Measurements from ENCODE around the gene DDX43.
"Not testable (repeated sequence)": the region's sequence is repeated elsewhere in the genome, so short reads cannot be mapped to it uniquely, and the experiment has no call there.

Gene DDX43

GRCh38 chr6:73389854-73390253, 4.8 kb upstream of the DDX43 start:
- no peak for DNase-seq

GRCh38 chr6:73391675-73392074, 3.0 kb upstream of the DDX43 start:
- DNase-seq, result no peak

GRCh38 chr6:73392188-73392587, 2.4 kb upstream of the DDX43 start:
- not testable (repeated sequence) for DNase-seq

- no peak for DNase-seq
These were observed 1.4 kb upstream of the DDX43 start for GRCh38 chr6:73393278-73393677.

GRCh38 chr6:73395875-73396274, 1.2 kb downstream of the DDX43 start:
- no peak for DNase-seq

GRCh38 chr6:73400656-73401055, 6.0 kb downstream of the DDX43 start:
- no peak for DNase-seq

GRCh38 chr6:73409395-73409794, 14.8 kb downstream of the DDX43 start:
- DNase-seq, result no peak

DNA sequence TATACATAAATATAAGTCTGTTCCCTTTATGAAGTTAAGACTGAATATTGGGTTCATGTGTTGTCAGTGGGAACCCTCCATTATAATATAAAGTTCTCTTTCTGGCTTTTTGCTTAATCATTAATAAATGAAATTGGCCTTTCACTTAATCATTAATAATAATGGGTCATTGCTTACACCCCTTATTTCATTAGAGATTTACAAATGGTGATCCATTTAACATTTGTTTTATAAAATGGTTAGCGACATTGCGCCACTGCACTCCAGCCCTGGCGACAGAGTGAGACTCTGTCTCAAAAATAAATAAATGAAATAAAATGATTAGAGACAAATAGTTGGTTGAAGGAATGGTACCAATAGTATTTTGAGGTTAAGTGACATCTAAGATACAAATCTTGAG, 18.5 kb downstream of the DDX43 start:
- DNase-seq, result no peak

GRCh38 chr6:73418081-73418741, 23.6 kb downstream of the DDX43 start:
- DNase-seq, result no peak

GRCh38 chr6:73421534-73421933, 26.9 kb downstream of the DDX43 start:
- no peak for DNase-seq

DNA sequence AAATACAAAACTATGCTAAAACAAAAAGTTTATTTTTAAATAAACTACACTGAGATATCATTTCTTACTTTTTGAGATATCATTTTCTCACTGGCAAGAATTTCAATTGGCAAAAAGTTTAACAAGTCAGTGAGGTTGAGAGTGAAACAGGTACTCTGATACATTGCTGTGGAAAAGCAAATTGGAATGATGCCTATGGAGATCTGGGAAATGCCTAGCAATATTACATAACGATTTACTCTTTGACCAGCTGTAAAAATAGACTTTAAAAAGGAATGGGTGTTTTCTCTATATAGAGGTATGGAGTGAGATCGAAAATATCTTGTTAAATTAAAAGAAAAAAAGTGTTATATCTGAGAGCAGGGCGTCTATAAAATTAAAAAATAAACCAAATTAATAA, 40.6 kb downstream of the DDX43 start:
- no peak for DNase-seq

- no peak for DNase-seq
These were observed 48.9 kb downstream of the DDX43 start for GRCh38 chr6:73443555-73443954.

GRCh38 chr6:73451223-73452106, 56.8 kb downstream of the DDX43 start:
- peak; percentile 42 for DNase-seq

DNA sequence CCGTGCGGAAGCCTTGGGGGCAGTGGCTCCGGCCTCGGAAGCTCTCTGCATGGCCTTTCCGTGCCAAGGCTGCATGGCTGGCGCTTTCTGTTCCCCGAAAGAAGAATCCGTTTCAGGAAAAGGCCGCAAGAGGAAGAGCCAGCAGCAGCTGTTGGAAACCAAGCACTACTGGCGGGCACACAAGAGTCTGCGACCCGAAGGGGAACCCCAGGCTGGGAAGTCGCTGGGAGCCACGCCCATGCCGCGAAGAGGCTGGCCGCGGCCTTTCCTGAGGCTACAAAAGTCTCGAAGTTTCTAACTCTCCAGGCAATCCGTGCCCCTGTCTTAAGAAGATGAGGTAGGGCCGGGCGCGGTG, 57.5 kb downstream of the DDX43 start, which contains the start of gene CGAS:
Gene CGAS (minus strand): TSS at position 191 of the 355 bp plus-strand sequence. CDS start 116 bp downstream, at position 75.
- DNase-seq, result peak; percentile 94

DNA sequence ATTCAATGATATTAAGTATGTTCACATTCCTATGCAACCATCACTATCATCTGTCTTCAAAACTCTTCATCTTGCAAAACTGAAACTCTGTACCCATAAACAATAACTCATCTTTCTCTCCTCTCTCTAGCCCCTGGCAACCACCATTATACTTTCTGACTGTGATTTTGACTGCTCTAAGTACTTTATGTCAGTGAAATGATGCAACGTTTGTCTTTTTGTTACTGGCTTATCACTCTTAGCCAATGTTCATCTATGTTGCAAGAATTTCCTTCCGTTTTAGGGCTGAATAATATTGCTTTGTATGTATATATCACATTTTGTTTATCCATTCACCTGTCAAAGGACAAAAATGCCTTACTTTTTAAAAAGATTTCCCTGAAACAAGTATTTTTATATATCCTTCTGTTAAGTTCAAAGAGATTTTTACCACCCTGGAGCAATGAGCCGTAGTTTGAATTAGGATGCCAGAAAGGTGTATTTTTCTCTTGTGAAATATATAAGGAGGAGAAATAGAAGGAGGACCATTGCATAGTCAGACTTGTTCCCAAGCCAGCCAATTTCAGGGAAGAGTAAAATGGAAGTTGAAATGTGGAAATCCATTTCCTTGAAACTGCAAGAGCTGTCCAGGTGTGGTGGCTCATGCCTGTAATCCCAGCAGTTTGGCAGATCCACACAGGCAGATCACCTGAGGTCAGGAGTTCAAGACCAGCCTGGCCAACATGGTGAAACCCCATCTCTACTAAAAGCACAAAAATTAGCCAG, 61.4 kb downstream of the DDX43 start:
- peak; percentile 93 for DNase-seq

DNA sequence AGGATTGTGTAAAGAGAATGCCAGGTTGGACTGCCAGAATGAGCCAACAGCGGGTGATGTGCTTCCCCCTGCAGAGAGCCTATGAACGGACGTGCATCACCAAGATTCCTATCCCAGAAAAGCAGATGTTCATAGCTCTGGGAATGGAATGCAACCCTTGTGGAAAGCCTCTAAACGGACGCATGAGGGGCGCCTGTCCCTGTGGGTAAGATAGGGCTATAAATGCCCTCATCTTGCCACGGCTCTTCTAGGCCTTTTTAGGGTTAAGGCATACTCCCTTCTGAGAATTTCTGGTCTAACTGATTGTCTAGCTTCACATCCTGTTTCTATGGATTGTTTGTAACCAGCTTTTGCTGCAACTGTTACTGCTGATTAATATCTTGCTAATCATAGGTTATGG, 64.8 kb downstream of the DDX43 start:
- not testable (repeated sequence) for DNase-seq

DNA sequence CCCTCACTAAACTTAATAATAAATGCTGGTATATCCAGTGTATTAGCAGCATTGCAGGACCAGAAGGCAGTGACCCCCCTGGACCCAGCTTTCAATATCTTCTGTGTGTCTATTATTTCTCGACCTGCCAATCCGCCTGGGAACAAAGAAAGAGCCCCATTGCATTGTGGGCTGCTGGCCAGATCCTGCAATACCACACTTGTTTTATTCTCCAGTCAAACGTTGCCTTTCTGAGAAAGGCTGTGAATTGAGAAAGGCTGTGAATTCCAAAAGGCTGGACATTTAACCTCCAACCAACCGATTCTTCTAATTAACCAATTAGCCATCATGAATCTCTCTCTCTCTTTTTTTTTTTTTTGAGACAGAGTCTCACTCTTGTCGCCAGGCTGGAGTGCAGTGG, 65.4 kb downstream of the DDX43 start:
- DNase-seq, result peak; percentile 49

- peak; percentile 96 for DNase-seq
These were observed 67.1 kb downstream of the DDX43 start, which contains the start of gene MTO1 for GRCh38 chr6:73461537-73462350. TSS of gene MTO1 (plus strand) at chr6:73461737. CDS start at chr6:73461855, 118 bp downstream.
